ENCODE measurements around the gene WNT3A.

DNA sequence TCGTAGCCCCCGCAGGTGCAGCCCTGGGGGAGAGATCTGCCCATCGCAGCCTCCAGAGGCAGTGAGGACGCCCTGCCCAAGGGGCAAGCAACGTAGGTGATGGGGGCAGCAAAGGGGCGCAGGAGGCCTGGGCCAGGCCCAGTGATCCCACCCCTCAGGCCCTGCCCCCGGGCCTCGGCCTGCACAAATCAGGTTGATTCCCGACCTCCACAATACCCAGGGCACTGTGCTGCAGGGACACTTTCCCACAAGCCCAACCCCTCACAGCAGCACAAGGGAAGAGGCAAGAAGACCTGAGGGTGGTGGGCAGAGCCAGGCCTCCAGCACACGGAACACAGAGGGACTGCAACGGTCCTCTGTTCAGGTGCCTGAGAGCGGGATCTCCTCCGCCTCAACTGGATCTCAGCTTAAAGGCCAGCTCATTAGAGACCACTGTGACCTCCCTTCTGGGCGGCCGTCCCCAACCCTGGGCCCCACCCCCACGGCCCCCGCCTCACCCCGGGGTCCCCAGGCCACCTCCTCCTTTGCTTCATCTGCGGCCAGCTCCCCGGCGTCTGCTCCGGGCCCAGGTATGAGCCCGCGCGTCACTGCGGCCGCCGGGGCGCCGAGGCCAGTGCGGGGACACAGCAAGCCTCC lies 74.9 kb downstream of the WNT3A start:
- no peak for TF ChIP-seq POLR2A (IDR thresholded peaks at IDR 0.05)
- TF ChIP-seq, protein P1, sequence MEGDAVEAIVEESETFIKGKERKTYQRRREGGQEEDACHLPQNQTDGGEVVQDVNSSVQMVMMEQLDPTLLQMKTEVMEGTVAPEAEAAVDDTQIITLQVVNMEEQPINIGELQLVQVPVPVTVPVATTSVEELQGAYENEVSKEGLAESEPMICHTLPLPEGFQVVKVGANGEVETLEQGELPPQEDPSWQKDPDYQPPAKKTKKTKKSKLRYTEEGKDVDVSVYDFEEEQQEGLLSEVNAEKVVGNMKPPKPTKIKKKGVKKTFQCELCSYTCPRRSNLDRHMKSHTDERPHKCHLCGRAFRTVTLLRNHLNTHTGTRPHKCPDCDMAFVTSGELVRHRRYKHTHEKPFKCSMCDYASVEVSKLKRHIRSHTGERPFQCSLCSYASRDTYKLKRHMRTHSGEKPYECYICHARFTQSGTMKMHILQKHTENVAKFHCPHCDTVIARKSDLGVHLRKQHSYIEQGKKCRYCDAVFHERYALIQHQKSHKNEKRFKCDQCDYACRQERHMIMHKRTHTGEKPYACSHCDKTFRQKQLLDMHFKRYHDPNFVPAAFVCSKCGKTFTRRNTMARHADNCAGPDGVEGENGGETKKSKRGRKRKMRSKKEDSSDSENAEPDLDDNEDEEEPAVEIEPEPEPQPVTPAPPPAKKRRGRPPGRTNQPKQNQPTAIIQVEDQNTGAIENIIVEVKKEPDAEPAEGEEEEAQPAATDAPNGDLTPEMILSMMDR (IDR thresholded peaks at IDR 0.05) = no peak

Measured in vagina (tissue), 2 donors.